ENCODE measurements around the gene MS4A6E. TPM values are rescaled to one million over a fixed set of nuclear protein-coding genes. Genes with fewer than 3 reads are reported as not detected.

MS4A6E gene
- total and polyA plus RNA-seq, 4 donors = not detected

GRCh38 chr11:60305906-60306619 lies 21.0 kb upstream of the MS4A6E start:
- Histone ChIP-seq H3K27me3 (ENCODE audit: control insufficient read depth, insufficient read depth, low read length) (no peaks in the 10 kb centered on the region), H3K4me3 (ENCODE audit: low read depth, low read length) (no peak overlapping the region), H3K9me3 (ENCODE audit: control insufficient read depth, insufficient read depth, low read length) (no peaks in the 10 kb centered on the region), H3K4me1 (ENCODE audit: control insufficient read depth, insufficient read depth, low read length) (no peaks in the 10 kb centered on the region), H3K27ac (ENCODE audit: low read depth, low read length) (no peak overlapping the region), H3K36me3 (ENCODE audit: control insufficient read depth, insufficient read depth, low read length) (no peaks in the 10 kb centered on the region)
- no peak for DNase-seq (ENCODE audit: low read depth in 4 of 6, low spot score in 6 of 6)
- 50% methylated on average over 1 of the region's 3 CpGs for WGBS (ENCODE audit: insufficient coverage)

GRCh38 chr11:60307507-60308195 lies 19.4 kb upstream of the MS4A6E start:
- DNase-seq (ENCODE audit: low read depth in 4 of 6, low spot score in 6 of 6) = no peak
- no peaks in the 10 kb centered on the region for H3K9me3 ChIP-seq (ENCODE audit: control insufficient read depth, insufficient read depth, low read length)
- no peak overlapping the region for H3K4me3 ChIP-seq (ENCODE audit: low read depth, low read length)
- WGBS (ENCODE audit: insufficient coverage) = 100% methylated on average over 3 of the region's 3 CpGs
- H3K27ac ChIP-seq (ENCODE audit: low read depth, low read length) = no peak overlapping the region
- H3K4me1 ChIP-seq (ENCODE audit: control insufficient read depth, insufficient read depth, low read length) = no peaks in the 10 kb centered on the region
- no peaks in the 10 kb centered on the region for H3K36me3 ChIP-seq (ENCODE audit: control insufficient read depth, insufficient read depth, low read length)
- H3K27me3 ChIP-seq (ENCODE audit: control insufficient read depth, insufficient read depth, low read length) = no peaks in the 10 kb centered on the region

GRCh38 chr11:60310407-60310998 lies 16.6 kb upstream of the MS4A6E start:
- Histone ChIP-seq H3K36me3 (ENCODE audit: control insufficient read depth, insufficient read depth, low read length) (no peaks in the 10 kb centered on the region), H3K4me1 (ENCODE audit: control insufficient read depth, insufficient read depth, low read length) (no peaks in the 10 kb centered on the region), H3K4me3 (ENCODE audit: low read depth, low read length) (no peak overlapping the region), H3K27ac (ENCODE audit: low read depth, low read length) (no peak overlapping the region), H3K27me3 (ENCODE audit: control insufficient read depth, insufficient read depth, low read length) (no peaks in the 10 kb centered on the region), H3K9me3 (ENCODE audit: control insufficient read depth, insufficient read depth, low read length) (no peaks in the 10 kb centered on the region)
- whole genome bisulfite sequencing (ENCODE audit: insufficient coverage) = no CpG with 5 or more reads among the region's 5 CpGs
- DNase-seq (ENCODE audit: low read depth in 4 of 6, low spot score in 6 of 6) = no peak

GRCh38 chr11:60314635-60315321 lies 12.3 kb upstream of the MS4A6E start:
- Histone ChIP-seq H3K36me3 (ENCODE audit: control insufficient read depth, insufficient read depth, low read length) (no peaks in the 10 kb centered on the region), H3K27ac (ENCODE audit: low read depth, low read length) (no peak overlapping the region), H3K4me3 (ENCODE audit: low read depth, low read length) (no peak overlapping the region), H3K27me3 (ENCODE audit: control insufficient read depth, insufficient read depth, low read length) (no peaks in the 10 kb centered on the region), H3K9me3 (ENCODE audit: control insufficient read depth, insufficient read depth, low read length) (no peaks in the 10 kb centered on the region), H3K4me1 (ENCODE audit: control insufficient read depth, insufficient read depth, low read length) (no peaks in the 10 kb centered on the region)
- no CpG with 5 or more reads among the region's 2 CpGs for WGBS (ENCODE audit: insufficient coverage)
- peak in 1 of 6 donors; percentile 6 for DNase-seq (ENCODE audit: low read depth in 4 of 6, low spot score in 6 of 6)

- DNase-seq (ENCODE audit: low read depth in 4 of 6, low spot score in 6 of 6) = peak in 2 of 6 donors; percentile 21 to 54
- no peaks in the 10 kb centered on the region for H3K27me3 ChIP-seq (ENCODE audit: control insufficient read depth, insufficient read depth, low read length)
- H3K27ac ChIP-seq (ENCODE audit: low read depth, low read length) = no peak overlapping the region
- H3K4me3 ChIP-seq (ENCODE audit: low read depth, low read length) = no peak overlapping the region
- H3K36me3 ChIP-seq (ENCODE audit: control insufficient read depth, insufficient read depth, low read length) = no peaks in the 10 kb centered on the region
- no peaks in the 10 kb centered on the region for H3K9me3 ChIP-seq (ENCODE audit: control insufficient read depth, insufficient read depth, low read length)
- no peaks in the 10 kb centered on the region for H3K4me1 ChIP-seq (ENCODE audit: control insufficient read depth, insufficient read depth, low read length)
Measured at GRCh38 chr11:60315871-60316270, 11.2 kb upstream of the MS4A6E start.

- no peak overlapping the region for H3K4me3 ChIP-seq (ENCODE audit: low read depth, low read length)
- no peak for DNase-seq (ENCODE audit: low read depth in 4 of 6, low spot score in 6 of 6)
- no CpG with 5 or more reads among the region's 2 CpGs for WGBS (ENCODE audit: insufficient coverage)
- H3K36me3 ChIP-seq (ENCODE audit: control insufficient read depth, insufficient read depth, low read length) = no peaks in the 10 kb centered on the region
- no peaks in the 10 kb centered on the region for H3K27me3 ChIP-seq (ENCODE audit: control insufficient read depth, insufficient read depth, low read length)
- no peak overlapping the region for H3K27ac ChIP-seq (ENCODE audit: low read depth, low read length)
- H3K4me1 ChIP-seq (ENCODE audit: control insufficient read depth, insufficient read depth, low read length) = no peaks in the 10 kb centered on the region
- H3K9me3 ChIP-seq (ENCODE audit: control insufficient read depth, insufficient read depth, low read length) = no peaks in the 10 kb centered on the region
Measured at GRCh38 chr11:60316317-60316716, 10.7 kb upstream of the MS4A6E start.

GRCh38 chr11:60318726-60319125 lies 8.3 kb upstream of the MS4A6E start:
- no peaks in the 10 kb centered on the region for H3K9me3 ChIP-seq (ENCODE audit: control insufficient read depth, insufficient read depth, low read length)
- no peak overlapping the region for H3K4me3 ChIP-seq (ENCODE audit: low read depth, low read length)
- WGBS (ENCODE audit: insufficient coverage) = 58% methylated on average over 2 of the region's 2 CpGs
- no peaks in the 10 kb centered on the region for H3K27me3 ChIP-seq (ENCODE audit: control insufficient read depth, insufficient read depth, low read length)
- no peak for DNase-seq (ENCODE audit: low read depth in 4 of 6, low spot score in 6 of 6)
- H3K36me3 ChIP-seq (ENCODE audit: control insufficient read depth, insufficient read depth, low read length) = no peaks in the 10 kb centered on the region
- H3K4me1 ChIP-seq (ENCODE audit: control insufficient read depth, insufficient read depth, low read length) = no peaks in the 10 kb centered on the region
- H3K27ac ChIP-seq (ENCODE audit: low read depth, low read length) = no peak overlapping the region

GRCh38 chr11:60321051-60321450 lies 6.0 kb upstream of the MS4A6E start:
- Histone ChIP-seq H3K36me3 (ENCODE audit: control insufficient read depth, insufficient read depth, low read length) (no peaks in the 10 kb centered on the region), H3K27ac (ENCODE audit: low read depth, low read length) (no peak overlapping the region), H3K9me3 (ENCODE audit: control insufficient read depth, insufficient read depth, low read length) (no peaks in the 10 kb centered on the region), H3K4me3 (ENCODE audit: low read depth, low read length) (no peak overlapping the region), H3K27me3 (ENCODE audit: control insufficient read depth, insufficient read depth, low read length) (no peaks in the 10 kb centered on the region), H3K4me1 (ENCODE audit: control insufficient read depth, insufficient read depth, low read length) (no peaks in the 10 kb centered on the region)
- no peak for DNase-seq (ENCODE audit: low read depth in 4 of 6, low spot score in 6 of 6)

- H3K4me1 ChIP-seq (ENCODE audit: control insufficient read depth, insufficient read depth, low read length) = no peaks in the 10 kb centered on the region
- H3K27ac ChIP-seq (ENCODE audit: low read depth, low read length) = no peak overlapping the region
- H3K9me3 ChIP-seq (ENCODE audit: control insufficient read depth, insufficient read depth, low read length) = no peaks in the 10 kb centered on the region
- H3K4me3 ChIP-seq (ENCODE audit: low read depth, low read length) = no peak overlapping the region
- H3K27me3 ChIP-seq (ENCODE audit: control insufficient read depth, insufficient read depth, low read length) = no peaks in the 10 kb centered on the region
- no peaks in the 10 kb centered on the region for H3K36me3 ChIP-seq (ENCODE audit: control insufficient read depth, insufficient read depth, low read length)
- no peak for DNase-seq (ENCODE audit: low read depth in 4 of 6, low spot score in 6 of 6)
Measured at GRCh38 chr11:60328460-60328859, 1.4 kb downstream of the MS4A6E start.
